Heart left ventricle (tissue), 16 donors: ENCODE measurements around the gene CREM. TPM values are rescaled to one million over a fixed set of nuclear protein-coding genes. Genes with fewer than 3 reads are reported as not detected.

Source experiments
- ATAC-seq, 4 donors: fragments of 200-7000 bp; cut with Tn5 transposase; one replicate each; pipeline ENCODE4 v1.9.1; 2020 to 2022; ENCODE audit warnings: moderate library complexity in 4 of 4, mild to moderate bottlenecking in 3 of 4, moderate number of reproducible peaks in 1 of 4
- DNase-seq, 5 donors: peaks; one replicate each; pipeline ENCODE4 v3.0.0-alpha.2; 2020
- H3K27ac ChIP-seq, 12 donors: fragments of 200-600 bp; sonication (generic) in 4 of 12; one replicate each; pipeline versions ENCODE4 v1.5.0 to v1.8.0; 2016 to 2022; ENCODE audit warnings: mild to moderate bottlenecking in 2 of 12
- H3K27me3 ChIP-seq, 9 donors: fragments of 200-600 bp; sonication (generic) in 2 of 9; one replicate each; pipeline versions ENCODE4 v1.5.1 to v1.8.0; 2016 to 2022; ENCODE audit warnings: mild to moderate bottlenecking in 3 of 9
- H3K36me3 ChIP-seq, 9 donors: fragments of 200-600 bp; sonication (generic) in 2 of 9; one replicate each; pipeline versions ENCODE4 v1.5.0 to v1.8.0; 2018 to 2022; ENCODE audit warnings: mild to moderate bottlenecking in 2 of 9
- H3K4me1 ChIP-seq, 12 donors: fragments of 200-600 bp; sonication (generic) in 4 of 12; one replicate each; pipeline versions ENCODE4 v1.5.0 to v1.8.0; 2016 to 2022; ENCODE audit warnings: mild to moderate bottlenecking in 3 of 12
- H3K4me3 ChIP-seq, 12 donors: fragments of 200-600 bp; sonication (generic) in 4 of 12; one replicate each; pipeline versions ENCODE4 v1.5.0 to v1.8.0; 2017 to 2022; ENCODE audit warnings: mild to moderate bottlenecking in 9 of 12, moderate library complexity in 4 of 12
- H3K9me3 ChIP-seq, 12 donors: fragments of 200-600 bp; sonication (generic) in 4 of 12; one replicate each; pipeline versions ENCODE4 v1.5.0 to v1.8.0; 2016 to 2022; ENCODE audit warnings: mild to moderate bottlenecking in 1 of 12
- POLR2A ChIP-seq, 2 donors: fragments of 450-650 bp; IDR thresholded peaks; one replicate each; pipeline ENCODE4 v1.6.1; 2017; ENCODE audit warnings: antibody characterized with exemption in 2 of 2, mild to moderate bottlenecking in 2 of 2, moderate library complexity in 2 of 2
- WGBS, 4 donors: extraction: QIAGEN DNeasy Blood & Tissue Kit in 2 of 4; methylation state at CpG; one replicate each; pipeline versions ENCODE4 v1.1.5 to v1.1.7; 2013 to 2018; 5-methylcytosine and 5-hydroxymethylcytosine counted together
- intact Hi-C, 10 donors: fragments of 100-400 bp; cut with DNase I; formaldehyde crosslinking; loops; one replicate each; pipeline versions ENCODE4 v1.11.1 to v1.14.2; 2022
- polyA plus RNA-seq, 2 donors: library from polyadenylated mRNA; stranded (reverse); fragments of 200-250 nt; gene quantifications; one replicate each; pipeline ENCODE4 v1.2.3, GENCODE V29; 2013
- total RNA-seq, 9 donors: library from RNA; depleted of rRNA in 2 of 9; stranded (reverse); fragments of >200 nt in 2 of 9; fragmentation: NEBNext Ultra II Directional in 3 of 9; extraction: Animal tissue kit (Norgen Biotek cat#: 25700) in 3 of 9; gene quantifications; one replicate each; pipeline versions ENCODE4 v1.1.0 to v1.2.4, GENCODE V29; 2016 to 2023
- TF ChIP-seq, protein P1 (sequence below), 12 donors: fragments of 200-600 bp; sonication (generic) in 4 of 12; IDR thresholded peaks; one replicate each; pipeline versions ENCODE4 v1.5.0 to v1.8.0; 2018 to 2022; ENCODE audit warnings: antibody characterized with exemption in 12 of 12, mild to moderate bottlenecking in 5 of 12
- donor health status: ischemic (EF 13 %, LVEDD 7.1; RV severe dilation, severe dysfunction).
- donor health status: healthy with polysubstance abuse.
- donor health status: DM: no; HTN: yes; CAD: no.
- donor health status: DM: no; HTN: no; CAD: no.
- donor health status: ischemic (EF 25% LVEDD 6.9; RV normal size, moderate dysfunction).
- donor health status: ischemic (EF 25% LVEDD 5.7; RV mildly dilated, moderate dysfunction).
- donor health status: healthy.
- donor health status: DM: yes; HTN: yes; CAD: no.
- donor health status: ischemic (EF 35%, LVEDD 5.7; RV mildly dilated, moderate dysfunction).
- donor health status: nonischemic (EF 11% LVEDD 7.7; RV severe dilation, severe dysfunction).
- donor health status: DM: yes; HTN: yes; CAD: no.
- donor health status: PGD.
- donor health status: ischemic (EF 29% LVEDD 5.4; RV normal size, mild dysfunction).
- donor health status: nonischemic (EF 23%, LVEDD 6.1; RV moderate dilation, normal function).

Gene CREM
- total and polyA plus RNA-seq, 11 donors: 38.4 to 89.7 (median 54.7) TPM

DNA sequence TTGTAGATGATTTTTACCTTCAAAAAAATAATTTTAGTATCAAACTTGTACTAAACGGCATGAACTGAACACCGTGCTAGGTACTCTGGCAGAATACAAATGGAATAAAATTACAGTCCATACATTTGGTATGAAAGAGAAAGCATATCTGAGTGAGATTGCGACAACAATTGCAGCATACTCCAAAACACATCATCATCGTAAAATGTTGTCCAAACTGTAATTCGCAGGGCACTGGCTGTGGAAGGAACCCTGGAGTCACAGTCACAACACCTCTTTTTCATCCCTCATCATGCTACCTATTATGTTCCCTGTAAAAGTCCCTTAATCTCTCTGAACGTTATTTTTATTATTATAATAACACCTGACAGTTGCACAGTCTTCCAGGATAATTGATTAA is 13.5 kb downstream of the CREM start:
- DNase-seq (no peak), ATAC-seq (no peak)
- no peak for TF ChIP-seq POLR2A (IDR thresholded peaks at IDR 0.05)
- TF ChIP-seq, protein P1, sequence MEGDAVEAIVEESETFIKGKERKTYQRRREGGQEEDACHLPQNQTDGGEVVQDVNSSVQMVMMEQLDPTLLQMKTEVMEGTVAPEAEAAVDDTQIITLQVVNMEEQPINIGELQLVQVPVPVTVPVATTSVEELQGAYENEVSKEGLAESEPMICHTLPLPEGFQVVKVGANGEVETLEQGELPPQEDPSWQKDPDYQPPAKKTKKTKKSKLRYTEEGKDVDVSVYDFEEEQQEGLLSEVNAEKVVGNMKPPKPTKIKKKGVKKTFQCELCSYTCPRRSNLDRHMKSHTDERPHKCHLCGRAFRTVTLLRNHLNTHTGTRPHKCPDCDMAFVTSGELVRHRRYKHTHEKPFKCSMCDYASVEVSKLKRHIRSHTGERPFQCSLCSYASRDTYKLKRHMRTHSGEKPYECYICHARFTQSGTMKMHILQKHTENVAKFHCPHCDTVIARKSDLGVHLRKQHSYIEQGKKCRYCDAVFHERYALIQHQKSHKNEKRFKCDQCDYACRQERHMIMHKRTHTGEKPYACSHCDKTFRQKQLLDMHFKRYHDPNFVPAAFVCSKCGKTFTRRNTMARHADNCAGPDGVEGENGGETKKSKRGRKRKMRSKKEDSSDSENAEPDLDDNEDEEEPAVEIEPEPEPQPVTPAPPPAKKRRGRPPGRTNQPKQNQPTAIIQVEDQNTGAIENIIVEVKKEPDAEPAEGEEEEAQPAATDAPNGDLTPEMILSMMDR (IDR thresholded peaks at IDR 0.05): no peak
- no peaks in the 10 kb centered on the region for H3K27me3 ChIP-seq
- WGBS, 4 donors: 85 to 88% (median 87%) methylated on average over 6 of the region's 6 CpGs
- H3K4me3 ChIP-seq: no peak overlapping the region
- intact Hi-C loops: loop anchor here in 1 of 10 donors (5.0 kb wide), 1 partner anchor 42 kb away; no protein-coding TSS in a partner anchor
- H3K9me3 ChIP-seq: no peaks in the 10 kb centered on the region
- no peaks in the 10 kb centered on the region for H3K36me3 ChIP-seq
- peaks cover 0 to 23% (median 5%) of the 10 kb centered on the region in 12 donors for H3K4me1 ChIP-seq
- peak overlapping the region in 2 of 12 donors; percentile 15 to 21 for H3K27ac ChIP-seq

DNA sequence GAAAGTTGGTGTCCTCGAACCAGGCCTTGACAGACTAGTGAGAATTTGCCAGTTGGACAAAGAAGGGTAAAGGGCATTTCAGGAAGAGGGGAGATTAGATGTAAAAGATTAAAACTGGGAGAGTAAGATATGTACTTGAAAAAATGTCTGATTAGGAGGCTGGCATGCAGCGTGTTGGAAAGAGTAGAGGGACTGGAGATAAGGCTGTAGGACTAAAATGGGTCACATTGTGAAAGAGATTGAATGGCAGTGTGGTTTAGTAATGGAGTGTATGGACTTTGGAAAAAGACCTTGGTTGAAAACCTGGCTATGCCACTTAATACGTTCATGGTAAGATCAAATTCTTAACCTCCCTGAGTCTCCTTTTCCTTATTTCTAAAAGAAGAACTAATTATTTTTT is 14.1 kb downstream of the CREM start:
- Histone ChIP-seq H3K4me1 (peaks cover 0 to 22% (median 5%) of the 10 kb centered on the region in 12 donors), H3K27ac (peak overlapping the region in 4 of 12 donors; percentile 4 to 21 (median 14)), H3K4me3 (no peak overlapping the region), H3K9me3 (no peaks in the 10 kb centered on the region), H3K36me3 (no peaks in the 10 kb centered on the region), H3K27me3 (no peaks in the 10 kb centered on the region)
- peak in 3 of 4 donors; percentile 43 to 74 (median 74) for ATAC-seq
- TF ChIP-seq POLR2A (IDR thresholded peaks at IDR 0.05): no peak
- TF ChIP-seq, protein P1 (IDR thresholded peaks at IDR 0.05): no peak
- DNase-seq: no peak
- WGBS, 4 donors: 34 to 64% (median 59%) methylated on average over 3 of the region's 3 CpGs
- intact Hi-C loops: loop anchor here in 1 of 10 donors (5.0 kb wide), 1 partner anchor 42 kb away; no protein-coding TSS in a partner anchor

DNA sequence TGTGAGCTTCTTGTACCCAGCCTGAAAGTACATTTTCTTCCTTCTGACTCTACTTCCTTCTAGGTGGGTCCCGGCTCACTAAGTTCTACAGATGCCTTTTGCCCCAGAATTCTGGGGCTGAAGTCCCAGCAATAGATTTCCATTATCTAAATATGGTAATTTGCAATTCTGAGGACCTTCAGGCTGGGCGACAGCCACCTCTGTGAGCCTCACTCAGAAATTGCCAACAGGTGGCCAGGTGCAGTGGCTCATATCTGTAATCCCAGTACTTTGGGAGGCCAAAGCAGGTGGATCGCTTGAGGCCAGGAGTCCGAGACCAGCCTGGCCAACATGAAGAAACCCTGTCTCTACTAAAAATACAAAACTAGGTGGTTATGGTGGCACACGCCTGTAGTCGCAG is 23.7 kb downstream of the CREM start:
- Histone ChIP-seq H3K36me3 (peaks cover 0 to 4% (median 0%) of the 10 kb centered on the region in 9 donors), H3K9me3 (no peaks in the 10 kb centered on the region), H3K4me3 (no peak overlapping the region), H3K4me1 (peaks cover 0 to 33% (median 10%) of the 10 kb centered on the region in 12 donors), H3K27ac (peak overlapping the region in 2 of 12 donors; percentile 28 to 54), H3K27me3 (no peaks in the 10 kb centered on the region)
- intact Hi-C loops: no loop called here
- no peak for ATAC-seq
- TF ChIP-seq, protein P1 (IDR thresholded peaks at IDR 0.05): no peak
- TF ChIP-seq POLR2A (IDR thresholded peaks at IDR 0.05): no peak
- no peak for DNase-seq
- WGBS, 4 donors: 96 to 100% (median 98%) methylated on average over 4 to 6 of the region's 6 CpGs

DNA sequence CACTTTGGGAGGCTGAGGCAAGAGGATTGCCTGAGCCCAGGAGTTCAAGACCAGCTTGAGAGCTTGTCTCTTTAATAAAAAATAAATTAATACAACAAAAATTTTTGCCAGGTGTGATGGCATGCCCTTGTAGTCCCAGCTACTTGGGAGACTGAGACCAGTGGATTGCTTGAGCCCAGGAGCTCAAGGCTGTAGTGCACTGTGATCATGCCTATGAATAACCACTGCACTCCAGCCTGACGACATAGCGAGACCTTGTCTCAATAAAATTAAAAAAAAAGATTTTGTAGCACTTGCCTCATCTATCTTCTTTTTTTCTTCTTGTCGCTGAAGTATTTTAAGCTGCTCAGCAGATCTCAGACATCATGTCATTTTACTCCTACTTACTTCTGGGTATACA is 26.3 kb downstream of the CREM start:
- no peak for TF ChIP-seq POLR2A (IDR thresholded peaks at IDR 0.05)
- TF ChIP-seq, protein P1 (IDR thresholded peaks at IDR 0.05): no peak
- H3K9me3 ChIP-seq: no peaks in the 10 kb centered on the region
- no peaks in the 10 kb centered on the region for H3K27me3 ChIP-seq
- DNase-seq (no peak), ATAC-seq (peak in 3 of 4 donors; percentile 48 to 59 (median 53))
- H3K4me1 ChIP-seq: peaks cover 0 to 33% (median 10%) of the 10 kb centered on the region in 12 donors
- H3K36me3 ChIP-seq: peaks cover 0 to 4% (median 0%) of the 10 kb centered on the region in 9 donors
- intact Hi-C loops: no loop called here
- peak overlapping the region; percentile 4 to 85 (median 64) for H3K27ac ChIP-seq
- H3K4me3 ChIP-seq: no peak overlapping the region
- 54 to 77% (median 65%) methylated on average over 3 of the region's 3 CpGs for WGBS, 4 donors
